ENCODE measurements around the gene JAM3.
"Not testable (repeated sequence)": the region's sequence is repeated elsewhere in the genome, so short reads cannot be mapped to it uniquely, and the experiment has no call there.

The JAM3 gene

DNA sequence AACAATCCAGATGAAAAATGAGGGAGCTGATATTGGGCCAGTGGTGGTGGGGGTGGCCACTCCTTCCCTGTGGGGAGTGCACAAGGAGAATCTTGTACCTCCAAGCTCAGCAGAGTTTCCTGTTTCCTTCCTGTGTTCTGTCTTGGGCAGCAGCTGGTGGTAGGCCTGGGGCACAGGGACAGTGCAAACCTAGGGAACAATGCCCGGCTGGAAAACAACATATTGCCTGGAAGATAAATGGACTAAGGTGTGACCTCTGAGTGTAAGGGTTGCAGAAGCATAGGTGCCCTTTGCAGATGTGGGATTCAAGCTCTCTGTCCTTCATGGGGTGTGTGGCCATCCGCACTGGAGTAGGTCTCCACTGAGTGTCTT, 5.8 kb upstream of the JAM3 start:
- no peak for DNase-seq

DNA sequence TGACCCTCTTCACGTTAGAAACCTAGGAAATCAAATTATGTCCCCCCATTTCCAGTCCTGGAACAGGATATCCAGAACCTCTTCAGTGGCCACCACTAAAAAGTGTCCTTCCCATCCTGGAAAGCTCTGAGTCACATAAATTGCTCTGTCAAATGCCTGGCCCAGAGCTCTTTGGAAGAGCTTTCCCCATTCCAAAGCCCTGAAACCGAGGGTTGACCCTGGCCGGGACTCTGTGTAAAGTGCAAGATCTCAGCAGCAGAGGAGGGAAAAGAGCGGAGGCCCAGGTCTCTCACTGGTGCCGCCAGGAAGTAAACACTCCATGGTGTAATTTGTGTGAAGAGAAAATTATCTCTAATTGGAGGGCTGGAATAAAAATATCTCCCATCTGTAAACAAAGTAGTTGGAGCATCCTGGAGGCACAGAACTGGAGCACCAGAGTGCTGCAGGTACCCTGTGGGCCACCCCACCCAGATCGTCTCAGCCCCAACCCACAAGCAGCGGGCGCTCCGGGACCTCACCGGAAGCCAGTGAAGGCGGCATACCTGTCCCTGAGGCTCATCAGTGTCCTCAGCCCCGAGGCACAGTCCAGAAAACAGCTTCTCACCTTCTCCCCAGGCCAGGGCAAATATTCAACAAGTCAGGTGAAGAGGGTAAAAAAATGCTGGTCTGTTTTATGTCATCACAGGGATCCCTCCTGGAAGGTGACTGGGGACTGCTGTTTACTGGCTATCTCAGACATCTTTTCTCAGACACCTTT, 4.7 kb upstream of the JAM3 start:
- DNase-seq, result peak; percentile 20

DNA sequence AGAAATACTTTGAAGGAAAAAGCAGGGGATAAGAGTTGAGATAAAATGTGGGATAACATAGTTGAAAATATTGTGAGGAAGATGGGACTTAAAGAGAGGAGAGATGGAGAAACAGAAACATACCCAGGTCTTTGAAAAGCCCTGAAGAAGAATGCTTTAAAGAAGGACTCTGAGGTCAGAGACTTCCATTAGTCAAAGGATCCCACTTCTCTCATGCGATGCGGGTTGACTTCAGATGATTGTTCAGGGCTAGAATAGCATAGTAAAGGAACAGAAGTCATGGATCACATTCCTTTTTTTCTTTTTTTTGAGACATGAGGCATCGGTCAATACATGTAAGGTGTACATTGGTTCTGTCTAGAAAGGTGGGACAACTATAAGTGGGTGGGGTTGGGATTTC, 3.5 kb upstream of the JAM3 start:
- DNase-seq, result no peak

DNA sequence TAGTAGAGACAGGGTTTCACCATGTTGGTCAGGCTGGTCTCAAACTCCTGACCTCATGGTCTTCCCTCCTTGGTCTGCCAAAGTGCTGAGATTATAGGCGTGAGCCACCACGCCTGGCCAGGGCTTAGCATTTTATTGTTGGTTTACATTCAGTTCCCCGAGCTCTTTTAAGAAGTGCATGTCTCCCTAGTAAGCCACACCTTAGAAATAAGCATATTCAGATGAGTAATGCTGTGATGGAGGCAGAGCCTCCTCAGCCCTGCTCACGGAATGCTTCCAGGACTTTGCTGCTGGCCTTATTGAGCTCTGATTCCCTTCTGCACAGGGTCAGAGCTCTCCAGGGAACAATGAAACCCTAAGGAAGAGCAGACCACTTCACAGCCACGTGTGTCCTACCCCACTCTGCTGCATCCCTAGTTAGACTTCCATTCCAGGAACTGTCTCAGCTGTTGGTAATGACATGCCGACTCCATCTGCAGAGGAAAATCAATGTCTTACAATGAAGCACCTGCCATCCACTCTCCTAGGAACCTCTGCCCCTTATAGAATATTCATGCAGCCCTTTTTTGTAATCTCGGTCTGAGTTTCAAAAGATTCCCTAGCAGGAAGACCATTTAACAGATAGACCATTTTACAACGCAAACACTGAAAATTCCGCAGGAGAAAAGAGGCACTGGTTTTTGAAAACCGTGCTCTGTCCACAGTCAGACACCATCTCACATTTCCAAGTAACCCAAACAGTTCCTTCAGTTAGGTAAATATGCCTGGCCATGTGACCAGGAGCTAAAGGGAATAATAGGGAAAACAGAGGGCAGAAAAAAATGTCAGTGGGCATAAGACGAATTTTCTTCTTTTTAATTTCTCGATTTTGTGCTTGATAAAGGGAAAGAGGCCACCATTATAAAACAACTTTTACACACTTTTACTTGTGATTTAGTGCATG, 1.7 kb upstream of the JAM3 start:
- no peak for DNase-seq

GRCh38 chr11:134069426-134070341, 812 bp downstream of the JAM3 start:
- no peak for DNase-seq

DNA sequence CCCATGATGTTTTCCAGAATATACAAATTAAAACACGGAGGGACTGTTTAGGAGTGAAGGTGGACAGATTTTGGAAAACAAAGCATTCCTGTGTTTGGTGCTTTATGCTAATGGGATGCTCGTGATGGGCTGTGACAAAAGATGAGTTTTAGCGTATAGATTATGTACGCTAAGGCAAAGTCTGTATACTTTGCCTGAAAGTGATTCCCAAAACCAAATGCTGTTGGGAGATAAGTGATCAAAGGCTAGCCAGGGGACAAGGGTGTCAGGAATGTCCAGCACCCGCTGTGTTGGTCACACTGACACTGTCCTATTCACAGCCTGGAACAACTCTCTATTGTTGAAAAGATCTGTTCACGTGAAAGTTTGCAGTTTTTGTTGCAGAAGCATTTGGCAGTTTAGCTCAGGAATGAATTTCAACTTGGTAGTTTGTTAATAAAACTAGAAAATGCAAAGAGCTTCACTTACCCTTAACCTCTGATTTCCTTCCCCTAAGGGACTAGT, 1.5 kb downstream of the JAM3 start:
- DNase-seq, result no peak

- DNase-seq, result no peak
Observed at GRCh38 chr11:134071306-134071705, 2.4 kb downstream of the JAM3 start.

DNA sequence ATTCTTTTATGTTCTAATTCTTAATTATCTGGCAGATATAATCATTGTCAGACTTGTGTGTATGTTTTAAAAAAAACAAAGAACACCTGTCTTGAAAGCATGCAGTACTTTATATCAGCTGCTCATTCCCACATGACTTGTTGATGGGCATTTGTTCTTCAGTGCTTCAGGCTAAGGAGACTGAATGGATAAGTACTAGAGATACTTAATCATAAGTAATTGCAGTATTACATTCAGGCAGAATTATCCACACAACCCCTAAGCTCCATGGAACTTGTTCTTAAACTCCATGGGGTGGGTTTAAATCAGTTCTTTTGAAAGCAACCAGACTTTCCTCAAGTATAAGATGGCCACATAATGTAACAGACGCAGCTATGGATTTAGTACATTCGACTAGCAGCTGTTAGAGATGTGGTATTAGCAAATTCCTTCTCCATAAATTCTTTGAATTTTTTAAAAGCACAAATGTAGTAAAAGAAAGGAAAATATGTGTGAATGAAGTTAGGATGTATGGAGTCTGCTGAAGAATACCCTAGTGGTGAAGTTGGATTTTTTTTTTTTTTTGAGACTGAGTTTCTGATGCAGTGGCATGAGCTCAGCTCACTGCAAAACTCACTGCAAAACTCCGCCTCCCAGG, 3.0 kb downstream of the JAM3 start:
- no peak for DNase-seq

DNA sequence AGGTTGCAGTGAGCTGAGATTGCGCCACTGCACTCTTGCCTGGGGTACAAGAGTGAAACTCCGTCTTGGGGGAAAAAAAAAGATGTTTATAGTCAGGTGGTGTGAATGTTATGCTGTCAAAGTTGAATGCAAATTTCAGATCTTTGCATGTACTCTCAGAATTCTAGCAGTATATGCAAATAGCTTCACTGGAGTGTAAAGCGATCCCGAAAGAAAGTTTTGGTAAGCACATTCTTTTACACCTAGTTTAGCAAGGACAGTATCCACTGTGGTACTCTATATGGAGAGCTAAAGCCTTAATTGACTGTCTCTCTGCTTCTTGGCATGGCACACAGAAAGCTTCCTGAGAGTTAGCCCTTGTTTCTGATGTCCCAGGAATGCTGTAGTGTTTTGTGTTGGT, 4.0 kb downstream of the JAM3 start:
- DNase-seq, result no peak

DNA sequence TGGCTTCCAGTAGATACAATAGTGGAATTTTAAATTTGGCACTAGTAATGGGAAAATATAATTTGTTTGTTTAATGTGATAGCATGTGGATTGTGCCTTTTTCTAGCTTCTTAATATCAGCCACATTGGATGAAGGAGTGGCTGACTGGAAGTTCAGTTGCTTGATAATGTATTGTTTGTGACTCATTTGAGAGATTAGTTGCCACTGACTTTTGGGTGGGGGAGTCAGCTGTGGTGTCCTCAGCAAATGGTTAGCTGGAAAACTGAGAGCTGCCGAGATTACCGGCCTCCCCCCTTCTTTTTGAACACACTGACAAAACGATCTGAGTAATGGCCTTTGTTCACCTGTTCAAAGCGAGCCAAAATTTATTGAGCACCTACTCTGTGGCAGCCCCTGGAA, 5.5 kb downstream of the JAM3 start:
- no peak for DNase-seq

- no peak for DNase-seq
Observed at GRCh38 chr11:134074766-134075165, 5.9 kb downstream of the JAM3 start.

GRCh38 chr11:134079317-134079716, 10.4 kb downstream of the JAM3 start:
- no peak for DNase-seq

DNA sequence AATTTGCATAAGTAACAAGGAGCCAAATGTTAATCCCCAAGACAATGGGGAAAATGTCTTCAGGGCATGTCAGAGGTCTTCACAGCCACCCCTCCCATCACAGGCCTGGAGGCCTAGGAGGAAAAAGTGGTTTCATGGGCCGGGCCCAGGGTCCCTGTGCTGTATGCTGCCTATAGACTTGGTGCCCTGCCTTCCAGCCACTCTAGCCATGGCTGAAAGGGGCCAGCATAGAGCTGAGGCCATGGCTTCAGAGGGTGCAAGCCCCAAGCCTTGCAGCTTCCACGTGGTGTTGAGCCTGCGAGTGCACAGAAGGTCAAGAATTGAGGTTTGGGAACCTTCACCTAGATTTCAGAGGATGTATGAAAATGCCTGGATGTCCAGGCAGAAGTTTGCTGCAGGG, 12.4 kb downstream of the JAM3 start:
- not testable (repeated sequence) for DNase-seq

- DNase-seq, result no peak
Observed at GRCh38 chr11:134082990-134083389, 14.1 kb downstream of the JAM3 start.

- DNase-seq, result no peak
Observed at GRCh38 chr11:134086376-134086775, 17.5 kb downstream of the JAM3 start.

GRCh38 chr11:134092006-134092405, 23.1 kb downstream of the JAM3 start:
- DNase-seq, result not testable (repeated sequence)

GRCh38 chr11:134097166-134097565, 28.3 kb downstream of the JAM3 start:
- no peak for DNase-seq

GRCh38 chr11:134098566-134099184, 29.8 kb downstream of the JAM3 start:
- no peak for DNase-seq

- DNase-seq, result no peak
Observed at GRCh38 chr11:134100171-134100570, 31.3 kb downstream of the JAM3 start.

GRCh38 chr11:134101282-134101681, 32.4 kb downstream of the JAM3 start:
- no peak for DNase-seq

DNA sequence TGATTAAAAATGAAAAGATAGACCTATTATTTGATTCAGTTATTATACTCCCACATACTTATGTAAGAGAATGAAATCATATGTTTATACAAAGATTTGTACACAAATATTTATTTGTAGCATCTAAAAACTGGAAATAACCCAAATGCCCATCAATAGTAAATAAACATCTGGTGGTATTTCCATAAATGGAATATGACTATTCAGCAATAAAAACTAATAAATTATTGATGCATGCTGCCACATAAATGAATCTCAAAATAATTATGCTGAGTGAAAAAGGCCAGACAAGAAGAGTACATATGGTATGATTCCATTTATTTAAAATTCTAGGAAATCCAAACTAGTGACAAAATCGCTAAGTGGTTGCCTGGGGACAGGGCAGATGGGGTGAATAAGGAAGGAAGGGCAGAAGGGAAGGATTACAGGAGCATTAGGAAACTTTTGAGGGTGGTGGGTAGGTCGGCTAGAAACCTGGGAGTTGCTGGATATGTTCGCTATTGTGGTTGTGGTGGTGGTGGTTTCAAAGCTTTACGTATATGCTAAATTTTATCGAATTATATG, 41.5 kb downstream of the JAM3 start:
- no peak for DNase-seq

DNA sequence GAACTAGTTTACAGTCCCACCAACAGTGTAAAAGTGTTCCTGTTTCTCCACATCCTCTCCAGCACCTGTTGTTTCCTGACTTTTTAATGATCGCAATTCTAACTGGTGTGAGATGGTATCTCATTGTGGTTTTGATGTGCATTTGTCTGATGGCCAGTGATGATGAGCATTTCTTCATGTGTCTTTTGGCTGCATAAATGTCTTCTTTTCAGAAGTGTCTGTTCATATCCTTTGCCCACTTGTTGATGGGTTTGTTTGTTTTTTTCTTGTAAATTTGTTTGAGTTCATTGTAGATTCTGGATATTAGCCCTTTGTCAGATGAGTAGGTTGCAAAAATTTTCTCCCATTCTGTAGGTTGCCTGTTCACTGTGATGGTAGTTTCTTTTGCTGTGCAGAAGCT, 44.9 kb downstream of the JAM3 start:
- not testable (repeated sequence) for DNase-seq

Measured in NCI-H2227 treated with DMSO at 0.1 percent for 48 hours (cell line).